Fibroblast of the aortic adventitia (primary cell): ENCODE measurements around the gene PTPRU. TPM values are rescaled to one million over a fixed set of nuclear protein-coding genes. Genes with fewer than 3 reads are reported as not detected.

Experiments
- DNase-seq: peaks from one replicate; pipeline ENCODE4 v3.0.0-alpha.2; 2010; ENCODE audit warnings: low read depth
- H3K4me3 ChIP-seq: 2 replicates; pipeline ENCODE4 v1.5.1; 2011; ENCODE audit warnings: low read depth, mild to moderate bottlenecking, control low read depth, low read length, moderate library complexity
- total RNA-seq: library from RNA; depleted of rRNA; stranded (reverse); fragments of >200 nt; gene quantifications from 2 replicates; pipeline ENCODE4 v1.2.3, GENCODE V29; 2012; ENCODE audit warnings: low replicate concordance
- TF ChIP-seq, protein P1 (sequence below): IDR thresholded peaks from 2 replicates; pipeline ENCODE4 v1.5.1; 2011; ENCODE audit warnings: mild to moderate bottlenecking, low read length, control low read depth, inconsistent platforms; ENCODE audit not compliant: insufficient read depth

Gene PTPRU
- total RNA-seq, 1 donor: 25.8 TPM

DNA sequence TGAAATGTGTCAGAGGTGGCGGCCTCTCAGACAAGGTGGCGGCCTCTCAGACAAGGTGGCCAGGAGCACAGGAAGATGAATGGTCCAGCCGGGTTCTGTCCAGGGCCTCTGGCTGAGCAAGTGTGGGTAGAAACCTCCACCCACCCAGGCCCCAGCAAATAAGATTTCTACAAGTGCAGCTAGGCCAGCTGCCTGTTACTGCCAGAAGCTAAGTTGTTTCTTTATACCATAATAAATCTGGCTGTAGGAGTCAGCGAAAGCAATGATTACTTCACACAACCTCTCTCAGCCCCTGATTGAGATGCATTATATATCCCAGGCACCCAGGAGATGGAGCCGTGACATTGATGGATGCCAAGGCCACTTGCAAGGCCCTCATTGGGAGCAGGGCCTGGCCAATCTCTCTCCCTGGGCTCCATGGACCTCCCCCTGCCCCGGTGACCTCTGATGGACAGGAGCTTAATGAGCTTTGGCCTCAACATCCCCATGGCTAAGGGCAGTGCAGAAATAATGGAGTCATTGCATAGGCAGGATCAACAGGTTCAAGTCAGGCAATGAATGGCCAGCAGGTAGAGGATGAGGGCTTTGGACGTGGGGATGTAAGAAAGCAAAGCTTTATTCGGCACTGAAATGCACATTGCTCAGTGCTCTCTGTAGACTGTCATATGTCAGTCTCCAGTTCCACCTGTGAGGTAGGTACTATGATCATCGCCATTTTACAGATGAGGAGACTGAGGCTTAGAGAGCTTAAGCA lies 92.9 kb downstream of the PTPRU start:
- no peak for DNase-seq
- TF ChIP-seq, protein P1, sequence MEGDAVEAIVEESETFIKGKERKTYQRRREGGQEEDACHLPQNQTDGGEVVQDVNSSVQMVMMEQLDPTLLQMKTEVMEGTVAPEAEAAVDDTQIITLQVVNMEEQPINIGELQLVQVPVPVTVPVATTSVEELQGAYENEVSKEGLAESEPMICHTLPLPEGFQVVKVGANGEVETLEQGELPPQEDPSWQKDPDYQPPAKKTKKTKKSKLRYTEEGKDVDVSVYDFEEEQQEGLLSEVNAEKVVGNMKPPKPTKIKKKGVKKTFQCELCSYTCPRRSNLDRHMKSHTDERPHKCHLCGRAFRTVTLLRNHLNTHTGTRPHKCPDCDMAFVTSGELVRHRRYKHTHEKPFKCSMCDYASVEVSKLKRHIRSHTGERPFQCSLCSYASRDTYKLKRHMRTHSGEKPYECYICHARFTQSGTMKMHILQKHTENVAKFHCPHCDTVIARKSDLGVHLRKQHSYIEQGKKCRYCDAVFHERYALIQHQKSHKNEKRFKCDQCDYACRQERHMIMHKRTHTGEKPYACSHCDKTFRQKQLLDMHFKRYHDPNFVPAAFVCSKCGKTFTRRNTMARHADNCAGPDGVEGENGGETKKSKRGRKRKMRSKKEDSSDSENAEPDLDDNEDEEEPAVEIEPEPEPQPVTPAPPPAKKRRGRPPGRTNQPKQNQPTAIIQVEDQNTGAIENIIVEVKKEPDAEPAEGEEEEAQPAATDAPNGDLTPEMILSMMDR: no peak
- no peak overlapping the region for H3K4me3 ChIP-seq

DNA sequence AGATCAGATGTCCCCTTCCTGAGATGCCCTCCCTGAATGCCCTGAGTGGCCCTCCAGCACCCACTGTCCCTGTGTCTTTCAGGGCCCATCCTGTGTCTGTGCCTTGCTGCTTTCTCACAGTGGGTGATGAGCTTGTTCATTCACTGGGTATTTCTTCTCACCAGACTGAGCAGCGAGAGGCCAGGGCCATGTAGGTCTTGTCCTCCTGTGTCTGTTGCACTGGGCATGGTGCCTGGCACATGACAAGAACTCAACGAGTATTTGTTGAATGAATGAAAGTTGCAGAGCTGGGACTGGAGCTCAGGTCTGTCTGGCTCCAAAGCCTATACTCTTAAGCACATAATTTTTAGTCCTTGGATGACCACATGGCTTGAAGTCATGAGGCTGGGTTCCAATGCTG lies 93.8 kb downstream of the PTPRU start:
- H3K4me3 ChIP-seq: no peak overlapping the region
- no peak for DNase-seq
- TF ChIP-seq, protein P1: no peak

- TF ChIP-seq, protein P1: no peak
- H3K4me3 ChIP-seq: no peak overlapping the region
- no peak for DNase-seq
Observed at GRCh38 chr1:29330856-29331255, 94.5 kb downstream of the PTPRU start.

- no peak for DNase-seq
- TF ChIP-seq, protein P1: no peak
- H3K4me3 ChIP-seq: no peak overlapping the region
Observed at GRCh38 chr1:29331309-29331708, 95.0 kb downstream of the PTPRU start.

DNA sequence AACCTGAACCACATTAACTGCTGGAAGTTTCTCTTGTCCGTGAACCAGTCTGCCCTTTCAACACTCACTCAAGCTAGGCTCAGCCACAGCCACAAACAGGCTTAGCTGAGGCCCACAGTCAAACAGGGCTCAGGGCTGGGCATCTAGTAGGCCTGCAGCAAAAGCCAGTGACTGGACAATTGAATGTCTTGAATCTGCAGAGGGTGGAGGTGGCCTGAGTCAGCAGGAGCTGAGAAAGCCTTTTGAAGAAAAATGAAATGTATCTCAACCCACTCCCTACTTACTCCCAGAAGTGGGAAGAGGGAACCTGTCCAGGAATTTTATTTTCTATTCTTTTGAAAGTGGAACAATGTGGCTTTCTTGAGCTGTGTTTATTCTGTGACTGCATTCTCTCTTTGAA lies 95.4 kb downstream of the PTPRU start:
- TF ChIP-seq, protein P1: no peak
- peak; percentile 28 for DNase-seq
- H3K4me3 ChIP-seq: no peak overlapping the region

DNA sequence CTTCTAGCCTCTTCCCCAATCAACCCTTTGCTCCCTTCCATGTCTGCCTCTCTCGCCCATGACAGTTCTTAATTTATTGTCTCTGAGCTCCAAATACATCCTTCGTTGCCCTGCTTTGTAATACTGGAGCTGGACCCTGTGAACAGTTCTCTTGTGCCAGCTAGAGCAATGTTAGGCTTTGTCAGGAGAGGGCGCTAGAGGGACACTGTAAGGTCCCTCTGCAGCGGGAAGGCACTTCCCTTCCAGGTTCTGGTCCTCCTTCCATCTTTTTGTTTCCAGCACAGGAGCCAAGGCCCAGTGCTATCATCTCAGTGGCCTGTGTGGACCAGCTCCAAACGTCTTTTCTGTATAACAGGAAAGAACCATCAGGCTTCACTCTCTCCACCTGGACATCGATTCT lies 95.9 kb downstream of the PTPRU start:
- TF ChIP-seq, protein P1: peak; percentile 55
- H3K4me3 ChIP-seq: no peak overlapping the region
- DNase-seq: peak; percentile 48

DNA sequence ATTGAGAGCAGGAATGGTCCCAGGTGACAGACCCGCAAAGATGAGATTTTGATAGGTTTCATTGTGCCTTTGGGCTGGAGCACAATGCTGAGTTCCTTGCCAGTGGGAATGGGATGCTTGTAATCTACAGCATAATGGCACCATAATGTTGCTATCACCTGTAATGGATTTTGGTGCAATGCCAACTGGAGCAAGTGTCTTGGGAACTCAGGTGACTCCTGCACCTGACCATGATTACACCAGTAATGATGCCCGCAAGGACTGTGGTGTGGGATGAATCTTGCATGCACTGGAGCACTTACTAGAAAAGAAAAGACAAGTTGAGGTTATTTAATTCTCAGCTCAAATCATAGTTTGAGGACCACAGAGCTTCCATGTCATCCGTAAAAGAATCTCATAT lies 96.7 kb downstream of the PTPRU start:
- no peak for DNase-seq
- TF ChIP-seq, protein P1: no peak
- H3K4me3 ChIP-seq: no peak overlapping the region
